HG03378 (cell line): ENCODE results near the gene HERC3.
A peak's percentile ranks its signal among the peaks of the same experiment; 100 is the strongest.

ENCODE experiments used
- ATAC-seq: cut with Tn5 transposase; IDR thresholded peaks from one replicate; pipeline ENCODE4 v1.9.1; 2021; ENCODE audit warnings: mild to moderate bottlenecking, moderate library complexity; ENCODE audit not compliant: unreplicated experiment

The HERC3 gene

GRCh38 chr4:88713782-88714181, 121.5 kb downstream of the HERC3 start:
- no peak for ATAC-seq

- ATAC-seq, result no peak
Measured at GRCh38 chr4:88718098-88718497, 125.8 kb downstream of the HERC3 start.

DNA sequence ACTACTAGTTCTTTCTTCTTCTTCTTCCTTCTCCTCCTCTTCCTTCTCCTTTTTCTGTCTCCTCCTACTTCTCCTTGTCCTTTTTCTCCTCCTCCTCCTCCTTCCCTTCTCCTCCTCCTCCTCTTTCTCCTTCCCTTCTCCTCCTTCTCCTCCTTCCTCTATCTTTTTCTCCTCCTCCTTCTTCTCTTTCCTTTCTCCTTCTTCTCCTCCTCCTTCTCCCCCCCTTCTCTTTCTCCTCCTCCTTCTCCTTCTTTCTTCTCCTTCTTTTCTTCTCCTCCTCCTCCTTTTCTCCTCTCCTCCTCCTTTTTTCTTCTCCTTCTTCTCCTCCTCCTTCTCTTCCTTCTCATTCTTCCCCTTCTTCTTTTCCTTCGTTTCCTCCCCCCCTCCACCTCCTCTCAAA, 127.1 kb downstream of the HERC3 start:
- no peak for ATAC-seq

DNA sequence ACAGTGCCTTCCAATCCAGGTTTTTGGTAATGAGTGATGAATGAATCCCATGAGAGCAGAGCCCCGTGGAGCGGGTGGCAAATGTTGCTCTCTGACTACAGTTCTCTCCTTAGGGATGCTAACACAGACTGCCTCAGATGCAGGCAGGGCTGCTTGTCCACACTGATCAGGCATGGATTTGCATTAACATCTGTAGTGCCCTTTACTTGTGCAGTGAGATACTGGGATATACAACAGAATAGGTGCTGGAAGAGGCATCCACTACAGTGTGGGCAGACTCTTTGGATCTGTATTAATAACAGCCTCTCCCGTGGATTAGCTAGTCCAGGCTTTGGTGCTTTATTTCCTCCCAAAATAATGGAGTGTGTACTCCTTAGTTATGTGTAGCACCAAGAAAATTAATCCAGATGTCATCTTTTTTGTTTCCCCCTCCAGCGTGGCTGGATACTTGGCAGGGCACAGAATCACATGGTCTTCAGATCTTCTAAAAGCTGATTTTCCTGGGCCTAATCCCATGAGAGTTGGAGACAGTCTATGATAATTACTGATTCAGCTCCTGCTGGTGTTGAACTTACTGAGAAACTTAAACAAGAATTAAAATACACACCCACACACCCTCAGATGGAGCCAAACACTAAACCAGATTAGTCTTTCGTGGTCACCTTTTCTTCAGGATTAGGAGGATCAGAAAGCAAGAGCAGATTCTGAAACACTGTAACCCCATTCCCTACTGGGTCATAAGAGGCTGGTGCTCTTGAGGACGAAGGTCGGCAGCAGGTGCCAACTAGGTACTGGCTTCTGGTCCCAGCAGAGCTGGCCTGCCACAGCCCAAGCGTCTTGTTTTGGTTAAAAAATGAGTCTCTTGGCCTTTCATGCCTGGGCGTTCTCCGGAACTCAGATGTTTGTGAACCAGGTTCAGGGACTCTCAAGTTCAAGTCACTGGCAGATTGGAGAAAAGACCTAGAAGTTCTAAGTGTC, 128.5 kb downstream of the HERC3 start:
- no peak for ATAC-seq

DNA sequence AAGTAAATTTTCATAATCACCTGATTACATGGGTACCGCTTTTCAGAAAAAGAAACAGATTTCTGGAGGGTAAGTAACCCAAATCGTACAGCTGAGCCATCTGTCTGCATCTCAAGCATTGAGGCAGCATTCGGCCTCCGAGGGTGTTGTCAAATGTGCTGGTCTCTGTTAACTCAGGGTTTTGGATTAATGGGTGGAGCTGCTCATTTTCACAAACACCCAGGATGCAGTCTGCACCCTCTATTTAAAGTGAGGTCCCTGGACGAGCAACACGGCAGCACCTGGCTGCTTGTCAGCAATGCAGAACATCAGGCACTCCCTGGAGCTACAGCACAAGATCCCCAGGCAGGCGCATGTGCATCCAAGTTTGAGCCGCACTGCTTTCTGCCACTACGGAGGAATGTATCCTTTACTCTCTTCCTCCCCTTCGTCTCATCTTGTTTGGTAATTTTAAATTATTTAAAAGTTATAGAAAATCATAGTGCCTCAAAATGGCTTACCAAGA, 130.0 kb downstream of the HERC3 start:
- ATAC-seq, result no peak

DNA sequence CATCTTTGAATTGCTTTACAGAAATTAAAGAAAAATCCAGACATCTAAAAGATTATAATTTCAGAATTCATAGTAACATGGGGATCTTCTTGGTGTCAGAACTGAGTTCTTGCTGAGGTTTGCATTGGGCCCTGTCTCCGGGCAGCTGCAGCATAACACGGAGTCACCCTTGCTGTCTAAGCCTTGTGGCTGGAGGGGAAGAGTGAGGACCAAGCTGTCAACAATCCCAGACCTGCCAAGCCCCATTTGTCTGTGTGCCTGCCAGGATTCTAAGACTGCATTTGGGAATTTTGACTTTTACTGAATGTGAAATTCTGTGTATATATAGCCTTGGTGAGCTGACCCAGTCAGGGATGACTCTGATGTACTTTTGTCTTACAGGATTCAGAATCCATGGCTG, 130.5 kb downstream of the HERC3 start:
- ATAC-seq, result no peak

GRCh38 chr4:88724406-88724805, 132.1 kb downstream of the HERC3 start:
- ATAC-seq, result no peak

DNA sequence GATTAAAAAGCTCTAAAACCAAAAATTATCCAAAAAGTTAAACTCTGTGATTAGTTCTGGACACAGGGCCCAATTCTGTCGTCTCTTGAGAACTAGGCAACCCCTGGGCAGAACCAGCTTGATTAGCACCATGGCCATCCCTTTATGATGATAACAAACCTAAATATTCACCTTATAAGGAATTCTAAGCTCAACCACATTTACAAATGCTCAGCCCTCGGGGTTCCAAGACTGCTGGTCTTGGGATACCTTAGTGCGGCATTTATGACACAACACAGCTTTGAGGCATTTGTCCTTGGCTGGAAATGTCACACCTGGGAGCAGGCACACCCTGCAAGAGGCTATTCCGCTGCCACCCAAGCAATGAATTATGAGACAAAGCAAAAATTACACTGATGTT, 132.9 kb downstream of the HERC3 start:
- ATAC-seq, result no peak

GRCh38 chr4:88725986-88726385, 133.7 kb downstream of the HERC3 start:
- ATAC-seq, result no peak

DNA sequence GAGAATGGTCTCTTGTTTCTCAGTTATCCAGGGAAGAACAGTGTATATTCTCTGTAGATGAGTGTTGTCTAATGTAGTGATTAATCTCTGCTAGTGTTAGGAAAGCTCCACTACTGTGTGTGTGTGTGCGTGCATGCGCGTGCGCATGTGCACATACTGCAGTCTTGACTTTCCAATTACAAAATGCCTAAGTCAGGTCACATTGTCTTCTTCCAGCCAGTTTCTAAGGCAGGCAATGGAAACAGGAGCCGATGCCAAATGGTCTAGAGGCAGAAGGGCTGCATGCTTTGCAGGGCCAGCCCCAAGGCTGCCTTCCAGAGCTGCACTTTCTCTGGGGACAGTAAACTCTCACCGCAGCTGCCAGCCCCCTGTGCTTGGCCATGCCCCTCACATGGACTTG, 135.9 kb downstream of the HERC3 start:
- no peak for ATAC-seq

- no peak for ATAC-seq
Measured at GRCh38 chr4:88729146-88729760, 137.0 kb downstream of the HERC3 start.

DNA sequence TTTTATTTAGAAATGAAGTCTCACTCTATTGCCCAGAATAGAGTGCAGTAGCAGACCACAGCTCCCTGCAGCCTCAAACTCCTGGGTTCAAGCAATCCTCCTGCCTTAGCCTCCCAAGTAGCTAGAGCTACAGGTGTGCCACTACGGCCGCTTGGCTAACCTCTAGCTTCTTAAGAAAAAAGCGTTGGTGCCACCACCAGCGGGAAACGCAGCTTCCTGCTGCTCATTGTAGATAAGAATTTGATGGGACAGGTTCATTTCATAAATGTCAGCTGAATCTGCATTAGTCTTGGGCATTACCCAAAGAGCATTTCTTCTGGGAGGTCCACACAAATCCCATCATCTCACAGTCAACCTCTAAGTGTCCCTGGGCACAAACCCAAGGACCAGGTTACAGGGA, 138.5 kb downstream of the HERC3 start:
- ATAC-seq, result no peak

- no peak for ATAC-seq
Measured at GRCh38 chr4:88731381-88731780, 139.1 kb downstream of the HERC3 start.

DNA sequence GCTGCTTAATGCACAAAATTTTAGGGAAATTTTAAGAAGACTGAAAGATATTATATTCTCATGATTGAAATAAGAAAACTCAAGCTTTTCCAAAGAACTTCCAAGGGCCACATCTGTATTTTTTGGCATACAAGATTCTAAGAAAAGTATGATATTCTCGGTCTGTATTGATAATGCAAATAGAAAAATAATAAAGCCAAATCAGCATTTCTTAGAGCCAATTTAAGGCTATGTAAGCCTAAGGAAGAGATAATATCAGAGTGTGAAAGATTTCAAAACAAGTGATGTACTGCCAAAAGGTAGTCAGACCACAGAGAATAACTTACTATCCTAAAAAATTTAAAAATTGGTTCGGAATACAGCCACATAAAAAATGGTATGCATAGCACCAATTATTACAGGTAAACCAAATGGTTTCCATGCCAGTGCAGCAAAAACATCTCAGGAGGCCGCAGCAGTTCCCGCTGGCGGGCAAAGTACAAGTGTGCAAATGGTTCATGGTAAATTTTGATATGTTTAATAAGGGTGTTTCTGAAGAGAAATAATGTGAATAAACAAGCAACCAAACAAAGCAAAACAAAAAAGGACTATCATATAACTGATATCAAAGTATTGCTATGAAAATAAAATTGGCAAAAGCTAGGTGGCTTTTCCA, 140.6 kb downstream of the HERC3 start:
- ATAC-seq, result no peak

DNA sequence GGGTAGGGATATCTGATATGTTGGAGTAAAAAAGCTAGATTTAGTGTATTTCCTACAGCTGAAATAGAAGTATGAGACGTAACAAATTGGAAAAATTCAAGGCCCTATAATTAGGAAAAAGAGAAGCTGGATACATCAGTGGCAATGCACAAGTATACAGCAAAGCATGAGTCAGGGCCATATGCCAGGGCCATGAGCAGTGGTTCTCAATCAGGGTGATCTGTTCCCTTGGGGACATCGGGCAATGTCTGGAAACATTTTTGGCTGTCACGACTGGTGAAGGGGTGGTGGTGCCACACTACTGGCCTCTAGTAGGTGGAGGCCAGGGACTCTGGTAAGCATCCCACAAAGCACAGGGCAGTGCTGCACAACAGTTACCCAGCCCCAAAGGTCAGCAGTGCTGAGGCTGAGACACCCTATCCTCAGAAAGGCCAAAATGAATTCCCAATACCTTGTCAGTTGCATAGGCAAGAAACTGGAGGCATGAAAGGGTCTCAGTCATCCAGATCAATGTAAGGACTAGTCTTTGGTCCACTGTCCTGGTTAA, 142.2 kb downstream of the HERC3 start:
- no peak for ATAC-seq

DNA sequence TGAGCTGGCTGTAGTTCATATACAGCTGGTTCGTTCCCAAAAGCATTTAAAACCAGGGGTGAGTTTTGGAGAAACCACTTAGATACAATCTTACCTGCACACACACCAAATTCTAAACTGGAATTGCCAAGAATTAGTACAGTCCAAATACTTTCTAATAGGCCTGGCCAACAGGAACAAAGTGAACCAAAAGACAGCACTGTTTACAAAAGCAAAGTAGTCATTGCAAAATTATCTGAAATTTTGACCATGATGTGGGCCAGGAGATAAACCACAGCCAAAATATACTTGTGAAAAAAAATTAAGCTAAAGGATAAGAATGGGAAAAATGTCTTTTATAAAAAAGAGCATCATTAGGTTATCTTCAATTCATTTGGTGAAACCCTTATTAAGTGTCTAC, 143.3 kb downstream of the HERC3 start:
- ATAC-seq, result no peak

- ATAC-seq, result no peak
Measured at GRCh38 chr4:88736264-88736663, 144.0 kb downstream of the HERC3 start.

DNA sequence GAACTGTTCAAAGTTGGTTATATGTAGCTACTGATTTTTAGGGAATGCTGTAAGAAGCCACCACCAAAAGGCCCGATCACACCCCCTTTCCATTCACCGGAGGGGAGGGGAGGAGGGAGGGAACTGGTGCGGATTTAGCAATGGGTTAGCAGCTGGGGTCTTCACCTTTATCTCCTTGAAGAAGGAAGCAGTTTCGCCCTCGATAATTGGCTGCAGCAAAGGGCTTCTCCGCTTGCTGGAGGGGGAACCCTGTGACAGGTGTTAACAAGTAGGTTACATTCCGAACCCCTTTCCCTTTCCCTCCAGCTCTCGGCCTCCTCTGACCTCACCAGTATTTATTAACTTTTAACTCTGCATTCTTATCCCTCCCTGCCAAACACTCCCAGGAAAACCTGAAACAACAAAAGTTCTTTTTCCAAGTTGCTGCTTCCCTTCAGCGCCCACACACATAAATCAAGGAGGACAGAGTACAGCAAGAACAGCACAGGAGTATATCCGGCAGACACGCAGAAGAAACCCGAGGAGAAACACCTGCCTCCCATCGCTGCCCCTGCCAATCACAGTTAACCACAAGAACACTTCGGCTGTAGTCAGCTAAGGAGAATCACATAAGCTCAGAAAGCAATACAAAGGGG, 145.1 kb downstream of the HERC3 start:
- ATAC-seq, result peak; percentile 92

DNA sequence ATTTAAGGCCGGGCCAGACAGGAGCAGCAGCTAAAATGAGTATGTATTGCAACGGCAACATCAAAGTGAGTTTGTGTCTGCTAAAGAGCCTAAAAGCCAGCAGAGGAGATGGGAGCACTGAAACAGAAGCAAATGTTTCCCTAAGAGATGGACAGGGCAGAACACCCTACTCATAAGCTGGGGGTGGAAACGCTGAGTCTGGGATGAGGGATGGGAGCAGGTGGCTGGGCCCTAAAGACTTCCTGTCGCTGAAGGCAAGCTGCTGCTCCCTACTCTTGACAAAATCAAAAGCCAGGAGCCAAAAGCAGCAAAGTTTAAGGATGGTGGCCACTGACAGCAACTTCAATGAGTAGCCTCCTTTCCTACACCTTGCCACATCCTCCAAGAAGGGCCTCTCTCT, 145.9 kb downstream of the HERC3 start:
- ATAC-seq, result no peak

- no peak for ATAC-seq
Measured at GRCh38 chr4:88742561-88742960, 150.3 kb downstream of the HERC3 start.

GRCh38 chr4:88743696-88744095, 151.4 kb downstream of the HERC3 start:
- ATAC-seq, result no peak
